Liver (tissue), 9 donors: Measurements from ENCODE around the gene REXO1. TPM values are rescaled to one million over a fixed set of nuclear protein-coding genes. Genes with fewer than 3 reads are reported as not detected.

Experiments
- DNase-seq: peaks from one replicate; pipeline ENCODE4 v3.0.0-alpha.2; 2017; ENCODE audit warnings: low spot score
- H3K27ac ChIP-seq, 2 donors: one replicate each; pipeline ENCODE4 v1.7.0; 2013; ENCODE audit warnings: inconsistent platforms in 2 of 2, low read length in 2 of 2, control low read depth in 1 of 2, low read depth in 1 of 2, mild to moderate bottlenecking in 1 of 2
- H3K27me3 ChIP-seq, 4 donors: one replicate each; pipeline versions ENCODE4 v1.6.1 to v1.7.0; 2013; ENCODE audit warnings: low read length in 3 of 4, inconsistent platforms in 1 of 4, mild to moderate bottlenecking in 1 of 4, moderate library complexity in 1 of 4; ENCODE audit not compliant: control insufficient read depth in 4 of 4, insufficient read depth in 4 of 4
- H3K36me3 ChIP-seq, 4 donors: one replicate each; pipeline versions ENCODE4 v1.6.1 to v1.7.0; 2013; ENCODE audit warnings: low read length in 3 of 4, mild to moderate bottlenecking in 3 of 4, low read depth in 1 of 4, moderate library complexity in 1 of 4; ENCODE audit not compliant: control insufficient read depth in 4 of 4, insufficient read depth in 3 of 4
- H3K4me1 ChIP-seq, 4 donors: one replicate each; pipeline versions ENCODE4 v1.6.1 to v1.7.0; 2013; ENCODE audit warnings: low read length in 3 of 4, mild to moderate bottlenecking in 3 of 4, moderate library complexity in 1 of 4; ENCODE audit not compliant: control insufficient read depth in 4 of 4, insufficient read depth in 4 of 4
- H3K4me3 ChIP-seq, 3 donors: one replicate each; pipeline versions ENCODE4 v1.6.1 to v1.7.0; 2013; ENCODE audit warnings: low read length in 3 of 3, control low read depth in 1 of 3, low read depth in 1 of 3, mild to moderate bottlenecking in 1 of 3
- H3K9ac ChIP-seq, 2 donors: one replicate each; pipeline ENCODE4 v1.7.0; 2013; ENCODE audit warnings: low read length in 2 of 2, mild to moderate bottlenecking in 2 of 2, moderate library complexity in 2 of 2, control low read depth in 1 of 2, low read depth in 1 of 2
- H3K9me3 ChIP-seq, 4 donors: one replicate each; pipeline versions ENCODE4 v1.6.1 to v1.7.0; 2013; ENCODE audit warnings: low read length in 3 of 4; ENCODE audit not compliant: control insufficient read depth in 4 of 4
- ATF3 ChIP-seq: IDR thresholded peaks from 2 replicates; pipeline ENCODE4 v1.6.1; 2016; ENCODE audit warnings: antibody characterized with exemption
- CTCF ChIP-seq: fragments of 150-350 bp; IDR thresholded peaks from 2 replicates; pipeline ENCODE4 v1.5.1; 2017; ENCODE audit warnings: improper control_type of control experiment, low read depth, low read length; ENCODE audit not compliant: missing input control
- FOXA2 ChIP-seq: IDR thresholded peaks from 2 replicates; pipeline ENCODE4 v1.6.1; 2016; ENCODE audit warnings: antibody characterized with exemption
- HNF4G ChIP-seq: IDR thresholded peaks from 2 replicates; pipeline ENCODE4 v1.6.1; 2016; ENCODE audit warnings: antibody characterized with exemption
- JUND ChIP-seq, 2 donors: IDR thresholded peaks; 2 replicates each; pipeline ENCODE4 v1.6.1; 2016; ENCODE audit warnings: antibody characterized with exemption in 2 of 2
- NR2F2 ChIP-seq: IDR thresholded peaks from 2 replicates; pipeline ENCODE4 v1.6.1; 2016; ENCODE audit warnings: antibody characterized with exemption
- RAD21 ChIP-seq, 2 donors: IDR thresholded peaks; 2 replicates each; pipeline ENCODE4 v1.6.1; 2016; ENCODE audit warnings: antibody characterized with exemption in 2 of 2, mild to moderate bottlenecking in 2 of 2
- REST ChIP-seq: IDR thresholded peaks from 2 replicates; pipeline ENCODE4 v1.6.1; 2016; ENCODE audit warnings: antibody characterized with exemption, mild to moderate bottlenecking
- RXRA ChIP-seq, 2 donors: IDR thresholded peaks; 2 replicates each; pipeline ENCODE4 v1.6.1; 2017 to 2018; ENCODE audit warnings: antibody characterized with exemption in 2 of 2, mild to moderate bottlenecking in 1 of 2
- SP1 ChIP-seq: IDR thresholded peaks from 2 replicates; pipeline ENCODE4 v1.6.1; 2018; ENCODE audit warnings: antibody characterized with exemption, mild to moderate bottlenecking
- YY1 ChIP-seq: IDR thresholded peaks from 2 replicates; pipeline ENCODE4 v1.6.1; 2016; ENCODE audit warnings: antibody characterized with exemption, mild to moderate bottlenecking
- ZBTB33 ChIP-seq: IDR thresholded peaks from 2 replicates; pipeline ENCODE4 v1.6.1; 2016; ENCODE audit warnings: antibody characterized with exemption
- WGBS: extraction: QIAGEN DNeasy Blood & Tissue Kit; methylation state at CpG from one replicate; pipeline ENCODE4 v1.1.7; 2013; 5-methylcytosine and 5-hydroxymethylcytosine counted together
- polyA plus RNA-seq, 2 donors: library from polyadenylated mRNA; stranded (reverse) in 1 of 2; unstranded in 1 of 2; fragments of 200-250 nt in 1 of 2; fragments of >200 nt in 1 of 2; fragmentation: Nextera tagmentation in 1 of 2; extraction: Ambion mirVana in 1 of 2; gene quantifications; one replicate each; pipeline versions ENCODE4 v1.2.1 to v1.2.3, GENCODE V29; 2013 to 2015
- total RNA-seq, 2 donors: library from RNA; depleted of rRNA; stranded (reverse); fragments of >200 nt; gene quantifications; one replicate each; pipeline ENCODE4 v1.2.3, GENCODE V29; 2014
- donor health status: healthy.
- donor health status: healthy.
- donor health status: healthy.
- donor health status: healthy.
- donor health status: healthy.

Gene REXO1
- total and polyA plus RNA-seq, 4 donors, result 2.0 to 11.5 (median 9.2) TPM

GRCh38 chr19:1789261-1790041, 58.8 kb downstream of the REXO1 start:
- Histone ChIP-seq H3K36me3 (no peaks in the 10 kb centered on the region), H3K27me3 (no peaks in the 10 kb centered on the region), H3K9ac (no peak overlapping the region), H3K4me3 (no peak overlapping the region), H3K9me3 (peaks cover 0 to 2% (median 0%) of the 10 kb centered on the region in 4 donors), H3K4me1 (peaks cover 0 to 3% (median 0%) of the 10 kb centered on the region in 4 donors), H3K27ac (no peak overlapping the region)
- 28% methylated on average over 59 of the region's 59 CpGs for WGBS
- no peak for DNase-seq
- TF ChIP-seq JUND (IDR thresholded peaks at IDR 0.05) (no peak), FOXA2 (no peak), HNF4G (no peak), CTCF (no peak), SP1 (no peak), RXRA (IDR thresholded peaks at IDR 0.05) (no peak), REST (no peak), YY1 (no peak)

GRCh38 chr19:1787116-1787515, 61.2 kb downstream of the REXO1 start:
- Histone ChIP-seq H3K27ac (no peak overlapping the region), H3K9ac (no peak overlapping the region), H3K9me3 (peaks cover under 1 to 3% (median under 1%) of the 10 kb centered on the region in 4 donors), H3K36me3 (no peaks in the 10 kb centered on the region), H3K4me3 (no peak overlapping the region), H3K4me1 (peaks cover 0 to 3% (median 0%) of the 10 kb centered on the region in 4 donors), H3K27me3 (no peaks in the 10 kb centered on the region)
- DNase-seq, result no peak
- TF ChIP-seq REST (no peak), NR2F2 (no peak), RXRA (IDR thresholded peaks at IDR 0.05) (no peak), ATF3 (no peak), HNF4G (no peak), FOXA2 (no peak), ZBTB33 (no peak), RAD21 (IDR thresholded peaks at IDR 0.05) (no peak)
- WGBS, result 74% methylated on average over 8 of the region's 8 CpGs
